ENCODE results near the gene TRPM2.

Gene TRPM2

DNA sequence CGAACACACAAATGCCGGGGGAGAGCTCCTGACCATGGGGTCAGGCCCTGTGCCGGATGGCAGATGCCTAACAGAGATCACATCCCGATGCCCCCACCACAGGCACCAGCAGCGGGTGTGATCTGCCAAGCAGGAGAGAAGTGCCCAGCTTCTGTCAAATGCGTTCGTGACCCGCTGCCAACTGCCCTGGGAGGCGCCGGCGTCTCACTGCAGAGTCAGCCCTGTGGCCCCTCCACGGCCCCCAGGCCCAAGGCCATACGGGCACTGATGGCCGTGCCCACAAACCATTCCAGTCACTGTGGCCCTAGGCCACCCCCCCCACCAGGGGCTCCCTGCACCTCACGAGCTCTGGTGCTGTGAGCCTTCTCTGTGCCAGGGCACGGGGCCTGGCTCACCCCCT is 22.2 kb upstream of the TRPM2 start:
- no peak overlapping the region for H3K4me3 ChIP-seq (ENCODE audit: low read depth, low read length)
- DNase-seq (ENCODE audit: low read depth) = no peak
- TF ChIP-seq, protein P1, sequence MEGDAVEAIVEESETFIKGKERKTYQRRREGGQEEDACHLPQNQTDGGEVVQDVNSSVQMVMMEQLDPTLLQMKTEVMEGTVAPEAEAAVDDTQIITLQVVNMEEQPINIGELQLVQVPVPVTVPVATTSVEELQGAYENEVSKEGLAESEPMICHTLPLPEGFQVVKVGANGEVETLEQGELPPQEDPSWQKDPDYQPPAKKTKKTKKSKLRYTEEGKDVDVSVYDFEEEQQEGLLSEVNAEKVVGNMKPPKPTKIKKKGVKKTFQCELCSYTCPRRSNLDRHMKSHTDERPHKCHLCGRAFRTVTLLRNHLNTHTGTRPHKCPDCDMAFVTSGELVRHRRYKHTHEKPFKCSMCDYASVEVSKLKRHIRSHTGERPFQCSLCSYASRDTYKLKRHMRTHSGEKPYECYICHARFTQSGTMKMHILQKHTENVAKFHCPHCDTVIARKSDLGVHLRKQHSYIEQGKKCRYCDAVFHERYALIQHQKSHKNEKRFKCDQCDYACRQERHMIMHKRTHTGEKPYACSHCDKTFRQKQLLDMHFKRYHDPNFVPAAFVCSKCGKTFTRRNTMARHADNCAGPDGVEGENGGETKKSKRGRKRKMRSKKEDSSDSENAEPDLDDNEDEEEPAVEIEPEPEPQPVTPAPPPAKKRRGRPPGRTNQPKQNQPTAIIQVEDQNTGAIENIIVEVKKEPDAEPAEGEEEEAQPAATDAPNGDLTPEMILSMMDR (IDR thresholded peaks at IDR 0.05; ENCODE audit: low read depth, low read length, missing control alignments) = no peak

DNA sequence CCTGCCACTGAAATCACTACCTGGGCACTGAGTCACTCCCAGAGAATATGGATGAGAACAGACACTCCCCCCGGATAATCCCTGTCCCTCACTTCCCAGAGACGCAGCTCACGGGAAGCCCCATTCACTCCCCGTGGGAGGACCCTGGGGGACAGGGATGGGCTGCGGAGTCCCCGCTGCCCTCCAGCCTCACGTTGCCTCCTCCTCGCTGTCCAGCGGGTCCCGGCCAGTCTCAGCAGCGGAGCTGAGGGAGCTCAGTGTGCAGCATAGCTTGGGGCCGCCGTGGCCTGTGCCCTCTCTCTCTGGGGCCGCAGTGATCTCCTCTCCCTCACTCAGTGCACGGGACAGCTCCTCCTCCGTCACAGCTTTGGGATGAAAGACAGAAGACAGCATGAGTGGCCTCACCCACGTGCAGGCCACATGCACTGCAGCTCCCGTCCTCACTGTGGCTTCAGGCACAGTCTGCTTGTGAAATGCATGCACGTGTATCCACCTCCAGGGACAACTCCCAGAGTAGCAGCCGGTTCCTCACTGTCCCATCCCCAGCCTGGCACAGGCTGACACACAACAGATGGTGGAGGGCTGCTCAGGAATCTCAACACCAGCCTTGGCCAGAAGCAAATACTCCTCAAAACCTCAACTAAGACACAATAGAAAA is 21.6 kb upstream of the TRPM2 start:
- no peak overlapping the region for H3K4me3 ChIP-seq (ENCODE audit: low read depth, low read length)
- TF ChIP-seq, protein P1 (IDR thresholded peaks at IDR 0.05; ENCODE audit: low read depth, low read length, missing control alignments) = no peak
- no peak for DNase-seq (ENCODE audit: low read depth)

DNA sequence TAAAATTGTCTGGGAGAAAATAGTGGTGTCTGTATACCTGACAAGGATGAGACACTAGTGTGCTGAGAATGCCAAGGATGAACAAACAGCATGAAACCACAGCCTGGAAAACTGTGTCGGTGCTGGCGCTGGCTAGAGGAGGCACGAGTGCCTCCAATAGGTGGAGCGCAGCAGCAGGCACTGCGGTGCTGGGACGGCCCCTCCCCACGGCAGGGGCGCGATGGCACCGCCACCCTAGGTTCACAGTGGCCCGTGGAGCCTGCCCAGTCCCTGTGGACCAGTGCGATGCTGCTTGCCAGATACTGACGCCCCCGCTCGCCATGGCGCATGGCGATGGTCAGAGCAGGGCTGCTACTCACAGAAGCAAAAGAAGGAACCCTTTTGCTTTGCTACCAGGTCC is 21.0 kb upstream of the TRPM2 start:
- no peak overlapping the region for H3K4me3 ChIP-seq (ENCODE audit: low read depth, low read length)
- no peak for DNase-seq (ENCODE audit: low read depth)
- TF ChIP-seq, protein P1 (IDR thresholded peaks at IDR 0.05; ENCODE audit: low read depth, low read length, missing control alignments) = no peak

DNA sequence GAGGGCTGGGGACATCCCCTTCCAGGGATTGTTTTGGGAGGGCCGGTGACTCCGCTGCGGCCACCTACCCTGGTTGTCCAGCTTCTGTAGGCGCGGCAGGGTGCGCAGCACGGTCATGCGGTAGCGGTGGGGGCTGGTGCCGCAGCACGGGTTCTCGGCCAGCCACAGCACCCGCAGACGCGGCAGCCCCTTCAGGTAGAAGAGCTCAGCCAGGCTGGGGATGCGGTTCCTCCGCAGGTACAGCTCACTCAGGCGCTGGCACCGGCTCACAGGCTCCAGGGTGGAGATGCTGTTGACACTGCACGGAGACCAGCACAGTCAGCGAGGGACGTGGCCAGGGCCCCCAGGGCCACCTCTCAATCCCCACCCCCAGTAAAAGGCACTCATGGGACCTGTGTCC is 20.5 kb upstream of the TRPM2 start:
- TF ChIP-seq, protein P1 (IDR thresholded peaks at IDR 0.05; ENCODE audit: low read depth, low read length, missing control alignments) = no peak
- H3K4me3 ChIP-seq (ENCODE audit: low read depth, low read length) = no peak overlapping the region
- DNase-seq (ENCODE audit: low read depth) = no peak

DNA sequence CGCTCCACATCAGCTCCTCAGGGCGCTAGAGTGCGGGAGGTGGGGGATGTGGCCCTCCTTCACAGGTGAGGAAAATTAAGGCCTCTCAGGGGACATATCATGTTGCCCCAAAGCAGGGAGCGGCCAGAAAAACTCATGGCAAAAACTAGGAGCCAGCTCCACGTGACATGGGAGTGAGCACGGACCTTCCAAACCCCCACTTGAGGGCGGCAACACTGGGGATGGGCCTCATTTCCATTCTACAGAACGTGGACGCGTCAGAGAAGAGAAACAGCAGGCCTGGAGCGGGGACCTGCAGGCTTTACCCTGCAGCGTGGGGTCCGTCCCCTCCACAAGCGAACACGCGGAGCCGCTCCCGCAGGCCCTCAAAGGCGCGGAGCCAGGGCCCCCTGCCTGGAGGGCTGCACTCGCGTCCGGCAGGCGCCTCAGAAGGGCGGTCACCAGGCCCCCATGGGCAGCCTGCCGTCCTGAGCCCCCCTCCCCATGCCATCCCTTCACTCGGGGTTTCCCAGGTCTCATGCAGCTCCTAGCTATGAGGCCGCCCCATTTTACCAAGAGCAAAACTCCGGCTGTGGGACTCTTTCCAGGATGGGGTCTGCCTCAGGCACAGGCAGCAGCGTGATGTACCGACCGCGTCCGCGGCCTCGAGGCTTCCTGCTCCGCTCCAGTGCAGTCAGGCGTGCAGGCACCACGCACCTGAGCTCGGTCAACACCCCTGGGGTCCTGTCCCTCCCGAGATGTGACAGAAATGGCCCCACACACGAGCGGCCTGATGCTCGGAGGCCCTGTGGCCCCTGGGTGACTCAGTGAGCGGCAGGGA is 19.7 kb upstream of the TRPM2 start:
- TF ChIP-seq, protein P1 (IDR thresholded peaks at IDR 0.05; ENCODE audit: low read depth, low read length, missing control alignments) = no peak
- H3K4me3 ChIP-seq (ENCODE audit: low read depth, low read length) = no peak overlapping the region
- DNase-seq (ENCODE audit: low read depth) = no peak

DNA sequence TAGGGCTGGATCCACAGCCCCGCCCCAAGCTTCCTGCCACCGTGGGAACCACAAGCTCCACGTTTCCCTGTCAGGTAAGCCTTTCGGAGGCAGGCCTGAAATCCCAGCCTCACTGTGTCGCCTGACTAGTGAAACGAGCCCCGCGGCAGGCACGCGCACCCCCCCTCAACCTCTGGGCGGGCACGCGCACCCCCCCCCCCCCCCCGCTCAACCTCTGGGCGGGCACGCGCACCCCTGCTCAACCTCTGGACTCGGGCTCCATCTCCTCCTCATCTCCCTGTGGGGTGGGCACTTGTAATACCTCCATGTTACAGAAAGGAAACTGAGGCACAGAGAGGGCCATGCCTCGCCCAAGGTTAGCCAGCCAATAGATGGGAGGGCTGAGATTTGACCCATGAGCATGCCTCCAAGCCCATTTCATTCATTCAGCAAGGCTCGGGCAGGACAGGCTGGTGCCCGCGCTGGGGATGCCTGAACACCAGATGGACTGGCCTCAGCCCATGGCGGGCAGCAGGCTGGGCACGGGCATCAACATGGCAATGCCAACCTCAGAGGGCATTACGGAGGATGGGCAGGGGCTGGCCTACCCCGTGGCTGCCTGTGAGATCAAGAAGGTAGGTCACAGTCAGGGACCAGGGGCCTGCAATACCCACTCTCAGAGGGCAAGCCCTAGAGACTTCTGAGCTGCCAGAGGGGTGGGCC is 18.9 kb upstream of the TRPM2 start:
- H3K4me3 ChIP-seq (ENCODE audit: low read depth, low read length) = no peak overlapping the region
- TF ChIP-seq, protein P1 (IDR thresholded peaks at IDR 0.05; ENCODE audit: low read depth, low read length, missing control alignments) = no peak
- DNase-seq (ENCODE audit: low read depth) = no peak
